Activated naive CD4-positive, alpha-beta T cell treated with anti-CD3 and anti-CD28 coated beads, Interleukin-2, amount 50 U/mL, for 16 hours (primary cell): Measurements from ENCODE around the gene ENTPD2.

Experiments used
- DNase-seq: peaks from one replicate; pipeline ENCODE4 v3.0.0-alpha.2; 2020

The ENTPD2 gene

DNA sequence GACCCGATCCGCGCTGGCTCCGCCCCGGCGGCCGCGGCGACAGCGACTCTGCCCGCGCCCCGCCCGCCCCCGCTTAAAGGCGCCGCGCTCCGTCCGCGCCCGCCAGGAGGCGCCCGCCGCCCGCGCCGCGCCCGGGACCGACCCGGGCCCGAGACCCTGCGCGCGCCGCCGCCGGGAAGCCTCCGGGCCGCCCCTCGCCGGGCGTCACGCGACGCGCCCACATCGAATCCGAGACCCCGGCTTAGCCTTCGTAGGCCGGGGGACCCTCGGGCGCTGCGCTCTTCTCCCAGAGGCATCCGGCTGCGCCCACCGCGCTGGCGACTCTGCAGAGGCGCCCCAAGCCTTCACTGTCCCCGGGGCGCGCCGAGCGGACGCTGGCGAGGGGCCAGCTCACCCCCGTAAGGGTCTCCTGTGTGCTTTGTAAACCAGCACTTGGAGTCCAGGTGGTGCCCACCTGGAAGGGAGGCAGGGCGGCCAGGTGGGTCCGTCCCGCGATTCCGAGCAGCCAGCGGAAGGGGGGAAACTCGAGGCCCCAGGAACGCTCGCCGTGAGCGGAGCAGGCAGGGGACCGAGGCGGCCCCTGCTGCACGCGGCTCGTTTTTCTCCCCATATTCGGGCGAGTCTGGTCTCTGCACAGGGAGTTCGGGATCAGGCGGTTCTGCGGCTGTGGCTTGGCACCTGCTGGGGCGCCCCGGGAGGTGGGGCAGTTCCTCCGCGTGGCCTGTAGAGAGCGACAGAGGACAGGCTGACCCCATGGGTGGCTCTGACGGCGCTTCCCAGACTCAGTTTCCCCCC lies 25.4 kb downstream of the ENTPD2 start:
- DNase-seq: peak; percentile 70

DNA sequence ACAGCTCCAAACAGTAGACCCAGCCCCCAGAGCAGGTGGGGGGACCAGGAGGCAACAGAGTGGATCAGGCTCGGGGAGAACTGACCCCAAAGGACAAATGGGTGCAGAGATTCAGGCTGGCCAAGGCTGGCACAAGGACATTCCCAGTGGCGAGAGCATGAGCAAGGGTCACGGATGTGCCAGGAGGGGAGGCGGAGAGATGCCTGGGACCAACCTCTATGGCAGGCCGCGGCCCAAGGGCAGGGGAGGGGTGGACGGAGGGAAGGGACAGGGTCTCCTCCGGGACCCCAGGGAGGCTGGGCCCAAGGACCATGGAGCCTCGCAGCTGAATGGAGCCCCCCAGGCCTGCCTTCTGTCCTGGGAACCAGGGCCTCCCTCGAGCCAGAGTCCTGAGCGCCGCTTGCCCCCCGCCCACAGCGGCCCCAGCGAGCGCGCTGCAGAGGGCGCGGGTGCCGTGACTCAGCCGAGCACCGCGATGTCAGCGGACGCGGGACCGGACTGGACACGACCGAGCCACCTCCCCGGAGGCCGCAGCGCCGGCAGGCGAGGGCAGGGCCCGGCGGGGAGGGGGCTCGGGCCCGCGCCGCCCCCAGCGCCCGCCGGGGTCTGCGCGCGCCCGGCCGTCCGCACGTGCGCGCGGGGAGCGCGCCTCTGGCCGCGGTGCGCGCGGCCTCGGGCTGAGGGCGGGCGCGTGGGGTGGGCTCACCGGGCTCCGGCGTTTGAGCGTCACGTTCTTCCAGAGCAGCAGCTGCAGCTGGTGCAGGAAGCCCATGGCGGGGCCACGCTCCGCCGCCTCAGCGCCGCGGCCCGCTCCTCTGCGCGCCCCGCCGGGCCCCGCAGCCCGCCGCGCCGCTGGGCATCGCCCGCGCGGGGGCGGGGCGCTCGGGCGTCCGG lies 26.2 kb downstream of the ENTPD2 start, which contains the start of gene ABCA2:
Gene ABCA2 (minus strand): TSS at position 869 of the 894 bp plus-strand sequence. CDS start 97 bp downstream, at position 772.
- DNase-seq: no peak

DNA sequence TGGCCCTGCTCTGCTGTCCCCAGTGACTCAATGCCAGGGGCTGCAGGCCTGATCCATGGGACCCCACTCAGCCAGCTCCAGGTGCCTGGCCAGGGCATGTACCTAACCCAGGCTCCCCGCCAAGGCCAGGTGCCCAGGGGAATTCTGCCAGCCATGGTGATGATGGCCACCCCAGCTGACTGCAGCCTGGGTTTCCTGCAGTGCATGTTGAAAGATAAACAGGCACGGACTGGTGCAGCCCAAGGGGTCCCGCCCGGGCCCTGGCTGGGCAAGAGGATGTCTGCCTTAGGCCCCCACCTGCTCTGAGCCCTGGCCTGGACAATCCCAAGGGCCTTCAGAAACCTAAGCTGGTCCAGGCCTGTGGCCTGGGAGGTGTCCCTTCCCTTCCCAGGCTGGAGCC lies 27.0 kb downstream of the ENTPD2 start:
- DNase-seq: no peak

- DNase-seq: no peak
Measured at GRCh38 chr9:137026384-137026783, 27.5 kb downstream of the ENTPD2 start.

DNA sequence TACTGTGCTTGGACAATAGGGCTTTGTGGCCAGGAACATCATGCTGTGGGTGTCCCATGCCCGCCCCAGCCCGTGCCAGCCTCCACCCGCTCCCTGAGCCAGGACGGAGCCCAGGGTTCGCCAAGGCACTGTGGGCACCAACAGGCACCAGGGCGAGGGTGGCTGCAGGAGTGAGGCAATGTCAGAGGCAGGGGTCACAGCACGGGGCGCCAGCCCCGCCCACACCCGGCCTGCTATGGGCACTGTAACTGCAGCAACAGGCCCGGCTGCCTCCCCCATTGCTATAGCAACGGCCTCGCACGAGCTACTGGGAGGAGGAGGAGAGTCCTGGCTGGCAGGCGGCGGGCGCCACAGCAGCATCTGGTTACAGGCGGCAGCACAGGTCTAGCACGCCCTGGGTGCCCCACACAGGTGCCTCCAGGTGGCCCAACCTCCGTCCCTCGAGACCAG lies 28.3 kb downstream of the ENTPD2 start:
- no peak for DNase-seq

DNA sequence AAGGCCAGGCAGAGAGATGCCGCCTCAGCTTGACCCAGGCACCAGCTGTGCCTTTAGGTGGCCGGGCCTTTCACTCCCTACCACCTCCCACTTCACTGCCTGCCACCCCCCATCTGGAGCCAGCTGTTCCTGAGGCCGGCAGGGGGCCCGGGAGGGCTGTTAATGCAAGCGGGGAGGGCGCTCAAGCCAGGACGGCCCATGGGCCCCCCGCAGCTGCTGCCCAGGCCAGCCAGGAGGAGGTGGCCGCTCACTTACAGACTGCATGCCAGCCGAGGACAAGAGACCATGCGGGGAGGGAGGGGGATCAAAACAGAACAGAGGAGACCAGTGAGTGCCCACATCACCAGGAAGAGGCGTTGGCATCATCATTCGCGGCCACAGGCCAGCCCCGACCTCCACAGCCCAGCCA lies 30.3 kb downstream of the ENTPD2 start:
- no peak for DNase-seq

DNA sequence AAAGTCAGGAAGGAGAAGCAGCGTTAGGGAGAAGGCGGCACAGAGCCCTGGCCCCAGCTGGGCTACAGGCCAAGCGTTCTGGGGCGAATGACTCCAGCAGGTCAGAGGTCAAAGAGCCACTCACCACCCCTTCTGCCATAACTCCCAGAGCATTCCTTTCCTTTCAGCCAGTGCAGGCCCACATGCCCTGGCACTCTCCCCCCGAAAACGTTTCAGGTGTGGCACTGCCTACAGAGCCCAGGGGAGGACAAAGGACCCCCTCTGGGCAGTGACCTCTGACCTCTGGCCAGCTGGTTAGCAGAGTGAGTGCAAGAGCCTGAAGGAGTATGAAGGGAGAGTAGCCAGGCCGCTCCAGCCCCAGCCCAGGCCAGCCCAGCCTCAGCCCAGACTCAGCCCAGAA lies 30.7 kb downstream of the ENTPD2 start:
- no peak for DNase-seq

GRCh38 chr9:137022662-137023008 lies 31.2 kb downstream of the ENTPD2 start:
- DNase-seq: no peak

DNA sequence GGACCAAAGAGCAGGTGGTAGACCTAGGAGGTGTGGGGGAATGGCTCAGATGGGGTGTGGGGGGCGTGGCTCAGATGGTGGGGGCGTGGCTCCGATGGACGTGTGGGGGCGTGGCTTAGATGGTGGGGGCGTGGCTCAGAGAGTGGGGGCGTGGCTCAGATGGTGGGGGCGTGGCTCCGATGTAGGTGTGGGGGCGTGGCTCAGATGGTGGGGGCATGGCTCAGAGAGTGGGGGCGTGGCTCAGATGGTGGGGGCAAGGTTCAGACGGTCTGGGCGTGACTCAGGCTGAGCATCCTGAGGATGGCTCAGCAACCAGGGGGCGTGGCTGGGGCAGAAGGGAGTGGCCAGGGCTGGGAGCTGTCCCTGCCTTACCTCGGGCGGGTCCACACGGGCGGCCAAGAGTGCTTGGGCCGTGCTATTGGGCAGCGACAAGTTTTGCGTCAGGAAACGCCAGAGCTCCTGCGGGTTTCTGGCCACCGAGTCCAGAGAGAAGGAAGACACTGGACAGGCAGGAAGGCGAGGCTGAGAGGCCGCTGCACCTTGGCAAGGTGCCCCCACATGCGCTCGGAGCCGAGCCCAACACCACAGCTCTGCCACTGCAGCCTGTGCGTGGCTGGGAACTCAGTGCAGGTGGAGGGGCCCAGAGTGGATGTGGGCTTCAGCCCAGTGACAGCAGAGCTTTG lies 31.7 kb downstream of the ENTPD2 start:
- DNase-seq: peak; percentile 70

DNA sequence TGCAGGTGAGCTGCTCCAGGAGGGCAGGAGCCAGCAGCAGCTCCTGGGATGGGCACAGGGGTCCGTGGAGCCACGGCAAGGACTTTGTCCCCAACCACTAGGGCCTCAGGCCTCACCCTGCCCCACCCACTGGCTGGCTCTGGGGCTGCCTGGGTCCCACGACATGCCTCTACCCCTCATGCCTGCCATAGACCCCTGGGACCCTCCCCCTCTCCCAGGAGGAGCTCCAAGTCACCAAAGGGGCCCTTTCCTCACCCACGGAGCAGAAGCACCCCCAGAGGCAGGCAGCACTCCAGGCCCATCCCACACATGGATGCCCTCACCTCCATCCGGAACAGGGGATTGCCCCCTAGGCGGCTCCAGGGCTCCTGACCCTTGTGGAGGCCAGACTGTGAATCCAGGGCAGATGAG lies 32.3 kb downstream of the ENTPD2 start:
- no peak for DNase-seq

DNA sequence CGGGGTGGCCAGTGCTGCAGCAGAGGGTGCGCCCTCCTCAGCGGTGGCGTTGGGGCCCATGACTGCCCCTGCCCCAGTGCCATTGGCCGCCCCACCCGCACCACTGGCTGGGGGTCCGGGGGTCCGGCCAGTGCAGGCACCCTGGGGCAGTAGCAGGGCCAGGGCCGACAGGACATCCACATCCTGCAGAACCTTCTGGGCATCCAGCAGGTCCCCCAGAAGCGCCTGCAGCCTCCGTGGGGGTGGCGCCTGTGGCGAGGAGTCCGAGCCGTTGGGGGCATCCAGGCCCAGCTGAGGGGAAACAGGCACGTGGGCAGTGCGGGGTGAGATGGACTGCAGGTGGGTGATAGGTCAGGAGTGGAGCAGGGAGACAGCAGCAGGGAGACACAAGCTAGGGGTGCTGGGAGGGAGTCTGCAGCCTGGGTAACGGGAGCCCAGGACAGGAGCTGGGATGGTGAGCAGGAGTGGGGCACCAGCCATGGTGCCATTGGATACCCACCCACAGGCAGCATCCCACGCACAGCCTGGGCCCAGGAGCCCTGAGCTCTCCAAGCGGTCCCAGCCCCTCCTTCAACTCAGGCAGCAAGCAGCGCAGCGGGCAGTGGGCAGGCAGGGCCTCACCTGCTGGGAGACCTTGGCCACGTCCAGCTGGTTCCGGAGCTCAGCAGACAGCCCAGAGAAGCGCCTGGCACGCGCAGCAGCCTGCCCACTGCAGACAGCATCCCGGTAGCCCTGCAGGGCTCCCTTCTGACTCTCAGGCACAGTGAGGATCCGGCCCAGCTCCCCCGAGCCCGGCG lies 32.9 kb downstream of the ENTPD2 start:
- DNase-seq: no peak

GRCh38 chr9:137019891-137020683 lies 33.8 kb downstream of the ENTPD2 start:
- DNase-seq: no peak

- DNase-seq: no peak
Measured at GRCh38 chr9:137018761-137019559, 34.9 kb downstream of the ENTPD2 start.

- no peak for DNase-seq
Measured at GRCh38 chr9:137017791-137018497, 35.9 kb downstream of the ENTPD2 start.

- no peak for DNase-seq
Measured at GRCh38 chr9:137017071-137017470, 36.8 kb downstream of the ENTPD2 start.

DNA sequence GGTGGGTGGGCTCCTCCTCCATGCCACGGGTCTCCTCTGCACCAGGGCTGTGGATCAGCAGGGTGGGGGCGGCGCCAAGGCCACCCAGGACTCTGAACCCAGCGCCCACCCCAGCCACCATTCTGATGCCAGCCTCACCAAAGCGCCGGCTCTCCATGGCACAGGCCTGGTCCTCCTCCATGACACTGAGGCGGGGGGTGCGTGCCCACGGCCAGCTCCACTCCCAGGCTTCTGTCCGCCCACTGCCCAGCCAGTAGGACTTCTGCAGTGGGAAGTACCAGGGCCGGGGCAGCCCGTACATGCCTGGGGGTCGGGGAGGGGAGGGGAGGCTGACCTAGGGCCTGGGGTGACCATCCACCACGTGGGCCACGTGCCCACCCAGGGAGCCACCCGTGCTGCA lies 37.4 kb downstream of the ENTPD2 start:
- DNase-seq: no peak

- DNase-seq: no peak
Measured at GRCh38 chr9:137015976-137016375, 37.9 kb downstream of the ENTPD2 start.

- no peak for DNase-seq
Measured at GRCh38 chr9:137015540-137015930, 38.3 kb downstream of the ENTPD2 start.

- DNase-seq: no peak
Measured at GRCh38 chr9:137014776-137015539, 38.9 kb downstream of the ENTPD2 start.
